C4-2B (cell line): ENCODE measurements around the gene LRRC25.
"Not testable (repeated sequence)": the region's sequence is repeated elsewhere in the genome, so short reads cannot be mapped to it uniquely, and the experiment has no call there.

ENCODE experiments used
- ZFX ChIP-seq: fragments of 450-650 bp; IDR thresholded peaks from 2 replicates; pipeline ENCODE4 v1.6.1; 2017
- TF ChIP-seq, protein P1 (sequence below): fragments of 450-650 bp; conservative IDR thresholded peaks from 2 replicates; pipeline ENCODE4 v1.5.1; 2017; ENCODE audit warnings: mild to moderate bottlenecking

DNA sequence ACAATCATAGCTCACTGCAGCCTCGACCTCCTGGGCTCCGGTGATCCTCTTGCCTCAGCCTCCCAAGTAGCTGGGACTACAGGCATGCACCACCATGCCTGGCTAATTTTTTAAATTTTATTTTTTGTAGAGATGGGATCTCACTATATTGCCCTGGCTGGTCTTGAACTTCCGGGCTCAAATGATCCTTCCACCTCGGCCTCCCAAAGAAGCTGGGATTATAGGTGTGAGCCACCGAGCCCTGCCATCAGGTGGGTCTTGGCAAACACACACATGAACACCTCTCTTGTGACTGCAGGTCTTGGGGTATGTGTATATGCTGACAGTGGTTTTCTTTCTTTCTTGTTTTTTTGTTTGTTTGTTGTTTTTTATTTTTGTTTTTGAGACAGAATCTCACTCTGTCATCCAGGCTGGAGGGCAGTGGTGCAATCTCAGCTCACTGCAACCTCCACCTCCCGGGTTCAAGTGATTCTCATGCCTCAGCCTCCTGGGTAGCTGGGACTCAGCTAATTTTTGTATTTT is 48.5 kb downstream of the LRRC25 start:
- TF ChIP-seq, protein P1, sequence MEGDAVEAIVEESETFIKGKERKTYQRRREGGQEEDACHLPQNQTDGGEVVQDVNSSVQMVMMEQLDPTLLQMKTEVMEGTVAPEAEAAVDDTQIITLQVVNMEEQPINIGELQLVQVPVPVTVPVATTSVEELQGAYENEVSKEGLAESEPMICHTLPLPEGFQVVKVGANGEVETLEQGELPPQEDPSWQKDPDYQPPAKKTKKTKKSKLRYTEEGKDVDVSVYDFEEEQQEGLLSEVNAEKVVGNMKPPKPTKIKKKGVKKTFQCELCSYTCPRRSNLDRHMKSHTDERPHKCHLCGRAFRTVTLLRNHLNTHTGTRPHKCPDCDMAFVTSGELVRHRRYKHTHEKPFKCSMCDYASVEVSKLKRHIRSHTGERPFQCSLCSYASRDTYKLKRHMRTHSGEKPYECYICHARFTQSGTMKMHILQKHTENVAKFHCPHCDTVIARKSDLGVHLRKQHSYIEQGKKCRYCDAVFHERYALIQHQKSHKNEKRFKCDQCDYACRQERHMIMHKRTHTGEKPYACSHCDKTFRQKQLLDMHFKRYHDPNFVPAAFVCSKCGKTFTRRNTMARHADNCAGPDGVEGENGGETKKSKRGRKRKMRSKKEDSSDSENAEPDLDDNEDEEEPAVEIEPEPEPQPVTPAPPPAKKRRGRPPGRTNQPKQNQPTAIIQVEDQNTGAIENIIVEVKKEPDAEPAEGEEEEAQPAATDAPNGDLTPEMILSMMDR = not testable (repeated sequence)
- not testable (repeated sequence) for TF ChIP-seq ZFX
